ENCODE measurements around the gene GPAT2. TPM values are rescaled to one million over a fixed set of nuclear protein-coding genes. Genes with fewer than 3 reads are reported as not detected.
"Not testable (repeated sequence)": the region's sequence is repeated elsewhere in the genome, so short reads cannot be mapped to it uniquely, and the experiment has no call there.

The GPAT2 gene
- total RNA-seq, 1 experiment from 2014 or later = 0.14 TPM

GRCh38 chr2:96022126-96022525 lies 12.6 kb downstream of the GPAT2 start:
- not testable (repeated sequence) for H3K4me3 ChIP-seq (ENCODE audit: insufficient read depth, low read depth, low read length); H3K36me3 ChIP-seq (replicated peaks; ENCODE audit: control insufficient read depth, insufficient read depth, low read length); H3K27me3 ChIP-seq (ENCODE audit: control insufficient read depth, insufficient read depth, low read length)
- peak; percentile 7 for DNase-seq

GRCh38 chr2:96021142-96021541 lies 13.6 kb downstream of the GPAT2 start:
- DNase-seq = peak; percentile 2
- H3K27me3 ChIP-seq (ENCODE audit: control insufficient read depth, insufficient read depth, low read length); H3K36me3 ChIP-seq (replicated peaks; ENCODE audit: control insufficient read depth, insufficient read depth, low read length); H3K4me3 ChIP-seq (ENCODE audit: insufficient read depth, low read depth, low read length): not testable (repeated sequence)

GRCh38 chr2:96019909-96020590 lies 14.7 kb downstream of the GPAT2 start:
- not testable (repeated sequence) for H3K4me3 ChIP-seq (ENCODE audit: insufficient read depth, low read depth, low read length); H3K36me3 ChIP-seq (replicated peaks; ENCODE audit: control insufficient read depth, insufficient read depth, low read length); DNase-seq; H3K27me3 ChIP-seq (ENCODE audit: control insufficient read depth, insufficient read depth, low read length)

GRCh38 chr2:96016321-96016720 lies 18.4 kb downstream of the GPAT2 start:
- not testable (repeated sequence) for H3K4me3 ChIP-seq (ENCODE audit: insufficient read depth, low read depth, low read length); H3K36me3 ChIP-seq (replicated peaks; ENCODE audit: control insufficient read depth, insufficient read depth, low read length); H3K27me3 ChIP-seq (ENCODE audit: control insufficient read depth, insufficient read depth, low read length); DNase-seq

GRCh38 chr2:96012792-96013264 lies 21.9 kb downstream of the GPAT2 start:
- not testable (repeated sequence) for DNase-seq; H3K27me3 ChIP-seq (ENCODE audit: control insufficient read depth, insufficient read depth, low read length); H3K36me3 ChIP-seq (replicated peaks; ENCODE audit: control insufficient read depth, insufficient read depth, low read length); H3K4me3 ChIP-seq (ENCODE audit: insufficient read depth, low read depth, low read length)

- H3K27me3 ChIP-seq (ENCODE audit: control insufficient read depth, insufficient read depth, low read length); DNase-seq; H3K36me3 ChIP-seq (replicated peaks; ENCODE audit: control insufficient read depth, insufficient read depth, low read length); H3K4me3 ChIP-seq (ENCODE audit: insufficient read depth, low read depth, low read length): not testable (repeated sequence)
Observed at GRCh38 chr2:96012086-96012791, 22.5 kb downstream of the GPAT2 start.

GRCh38 chr2:96011129-96011455 lies 23.6 kb downstream of the GPAT2 start:
- not testable (repeated sequence) for H3K36me3 ChIP-seq (replicated peaks; ENCODE audit: control insufficient read depth, insufficient read depth, low read length); DNase-seq; H3K27me3 ChIP-seq (ENCODE audit: control insufficient read depth, insufficient read depth, low read length)
- peak overlapping the region; percentile 28 for H3K4me3 ChIP-seq (ENCODE audit: insufficient read depth, low read depth, low read length)

- not testable (repeated sequence) for H3K27me3 ChIP-seq (ENCODE audit: control insufficient read depth, insufficient read depth, low read length); H3K36me3 ChIP-seq (replicated peaks; ENCODE audit: control insufficient read depth, insufficient read depth, low read length)
- DNase-seq = peak; percentile 92
- peak overlapping the region; percentile 43 for H3K4me3 ChIP-seq (ENCODE audit: insufficient read depth, low read depth, low read length)
Observed at GRCh38 chr2:96010320-96011128, 24.2 kb downstream of the GPAT2 start.

- DNase-seq = peak; percentile 44
- H3K27me3 ChIP-seq (ENCODE audit: control insufficient read depth, insufficient read depth, low read length); H3K36me3 ChIP-seq (replicated peaks; ENCODE audit: control insufficient read depth, insufficient read depth, low read length): not testable (repeated sequence)
- peak overlapping the region; percentile 43 for H3K4me3 ChIP-seq (ENCODE audit: insufficient read depth, low read depth, low read length)
Observed at GRCh38 chr2:96009833-96010232, 24.9 kb downstream of the GPAT2 start.

GRCh38 chr2:96008051-96008450 lies 26.7 kb downstream of the GPAT2 start:
- H3K4me3 ChIP-seq (ENCODE audit: insufficient read depth, low read depth, low read length); DNase-seq; H3K27me3 ChIP-seq (ENCODE audit: control insufficient read depth, insufficient read depth, low read length); H3K36me3 ChIP-seq (replicated peaks; ENCODE audit: control insufficient read depth, insufficient read depth, low read length): not testable (repeated sequence)

- H3K36me3 ChIP-seq (replicated peaks; ENCODE audit: control insufficient read depth, insufficient read depth, low read length); DNase-seq; H3K27me3 ChIP-seq (ENCODE audit: control insufficient read depth, insufficient read depth, low read length); H3K4me3 ChIP-seq (ENCODE audit: insufficient read depth, low read depth, low read length): not testable (repeated sequence)
Observed at GRCh38 chr2:96006248-96006647, 28.5 kb downstream of the GPAT2 start.

- DNase-seq = peak; percentile 25
- not testable (repeated sequence) for H3K36me3 ChIP-seq (replicated peaks; ENCODE audit: control insufficient read depth, insufficient read depth, low read length); H3K27me3 ChIP-seq (ENCODE audit: control insufficient read depth, insufficient read depth, low read length)
- H3K4me3 ChIP-seq (ENCODE audit: insufficient read depth, low read depth, low read length) = peak overlapping the region; percentile 51
Observed at GRCh38 chr2:95992520-95993272, 42.0 kb downstream of the GPAT2 start.

GRCh38 chr2:95992102-95992501 lies 42.6 kb downstream of the GPAT2 start:
- DNase-seq; H3K36me3 ChIP-seq (replicated peaks; ENCODE audit: control insufficient read depth, insufficient read depth, low read length); H3K27me3 ChIP-seq (ENCODE audit: control insufficient read depth, insufficient read depth, low read length): not testable (repeated sequence)
- H3K4me3 ChIP-seq (ENCODE audit: insufficient read depth, low read depth, low read length) = peak overlapping the region; percentile 51

- peak within 1 kb of the TSS; percentile 58 for H3K4me3 ChIP-seq (ENCODE audit: insufficient read depth, low read depth, low read length)
- DNase-seq; H3K36me3 ChIP-seq (replicated peaks; ENCODE audit: control insufficient read depth, insufficient read depth, low read length): not testable (repeated sequence)
Observed at GRCh38 chr2:95991351-95992094, 43.2 kb downstream of the GPAT2 start, which contains the start of gene ANKRD36C. ANKRD36C (minus strand) TSS chr2:95991824; CDS start chr2:95991708, 116 bp downstream.

More at GRCh38 chr2:95991351-95992094, 43.2 kb downstream of the GPAT2 start, which contains the start of gene ANKRD36C:
- H3K27me3 ChIP-seq (ENCODE audit: control insufficient read depth, insufficient read depth, low read length) = not testable (repeated sequence)

Measured in H7 (cell line).